Progenitor cell of endocrine pancreas (in vitro differentiated cells): ENCODE data around the gene TFDP2. TPM values are rescaled to one million over a fixed set of nuclear protein-coding genes. Genes with fewer than 3 reads are reported as not detected.

ENCODE experiments used
- DNase-seq: peaks from one replicate; pipeline ENCODE4 v3.0.0; 2021; ENCODE audit warnings: low spot score; ENCODE audit not compliant: unreplicated experiment
- H3K27ac Mint-ChIP-seq: 2 replicates; pipeline ENCODE4 v1.8.0; 2021; ENCODE audit warnings: mild to moderate bottlenecking, moderate library complexity, mixed read lengths
- H3K27me3 Mint-ChIP-seq: 2 replicates; pipeline ENCODE4 v1.8.0; 2021; ENCODE audit warnings: mixed read lengths
- H3K36me3 Mint-ChIP-seq: 2 replicates; pipeline ENCODE4 v1.8.0; 2022; ENCODE audit warnings: mixed read lengths; ENCODE audit not compliant: insufficient read depth
- H3K4me1 Mint-ChIP-seq: 2 replicates; pipeline ENCODE4 v1.8.0; 2021; ENCODE audit warnings: low read depth, mixed read lengths
- H3K4me3 Mint-ChIP-seq: 2 replicates; pipeline ENCODE4 v1.8.0; 2021; ENCODE audit warnings: low read depth, mild to moderate bottlenecking, moderate library complexity, mixed read lengths
- H3K9me3 Mint-ChIP-seq: 2 replicates; pipeline ENCODE4 v1.8.0; 2021; ENCODE audit warnings: low read depth, mixed read lengths
- CTCF ChIP-seq: fragments of 200-600 bp; sonication (generic); IDR thresholded peaks from one replicate; pipeline ENCODE4 v1.5.0; 2021; ENCODE audit warnings: antibody characterized with exemption, mild to moderate bottlenecking; ENCODE audit not compliant: unreplicated experiment
- total RNA-seq: library from RNA; stranded (reverse); gene quantifications from 2 replicates; pipeline ENCODE4 v1.2.1, GENCODE V29; 2021

TFDP2 gene
- total RNA-seq, 1 donor from 2014 or later = 94.4 TPM

- TF ChIP-seq CTCF = no peak
- no peak for DNase-seq
- H3K9me3 Mint-ChIP-seq = no peaks in the 10 kb centered on the region
- no peak overlapping the region for H3K27ac Mint-ChIP-seq
- H3K4me1 Mint-ChIP-seq = no peaks in the 10 kb centered on the region
- H3K4me3 Mint-ChIP-seq = no peak overlapping the region
- peaks cover 18% of the 10 kb centered on the region for H3K36me3 Mint-ChIP-seq
- no peaks in the 10 kb centered on the region for H3K27me3 Mint-ChIP-seq
Observed at GRCh38 chr3:142003291-142003690, 146.1 kb downstream of the TFDP2 start.

GRCh38 chr3:142000325-142000870, 148.9 kb downstream of the TFDP2 start:
- H3K9me3 Mint-ChIP-seq = no peaks in the 10 kb centered on the region
- no peak for DNase-seq
- H3K27me3 Mint-ChIP-seq = no peaks in the 10 kb centered on the region
- H3K27ac Mint-ChIP-seq = no peak overlapping the region
- H3K4me1 Mint-ChIP-seq = no peaks in the 10 kb centered on the region
- peaks cover 16% of the 10 kb centered on the region for H3K36me3 Mint-ChIP-seq
- TF ChIP-seq CTCF = no peak
- H3K4me3 Mint-ChIP-seq = no peak overlapping the region

GRCh38 chr3:141998669-141999290, 150.6 kb downstream of the TFDP2 start:
- Mint-ChIP-seq H3K36me3 (peaks cover 15% of the 10 kb centered on the region), H3K4me1 (no peaks in the 10 kb centered on the region), H3K27ac (no peak overlapping the region), H3K4me3 (no peak overlapping the region), H3K27me3 (no peaks in the 10 kb centered on the region), H3K9me3 (no peaks in the 10 kb centered on the region)
- DNase-seq = no peak
- no peak for TF ChIP-seq CTCF

- H3K27me3 Mint-ChIP-seq = no peaks in the 10 kb centered on the region
- no peaks in the 10 kb centered on the region for H3K9me3 Mint-ChIP-seq
- no peaks in the 10 kb centered on the region for H3K4me1 Mint-ChIP-seq
- H3K36me3 Mint-ChIP-seq = peaks cover 14% of the 10 kb centered on the region
- H3K27ac Mint-ChIP-seq = no peak overlapping the region
- no peak for DNase-seq
- H3K4me3 Mint-ChIP-seq = no peak overlapping the region
- TF ChIP-seq CTCF = no peak
Observed at GRCh38 chr3:141996437-141996836, 152.9 kb downstream of the TFDP2 start.

GRCh38 chr3:141994856-141995255, 154.5 kb downstream of the TFDP2 start:
- Mint-ChIP-seq H3K27me3 (no peaks in the 10 kb centered on the region), H3K9me3 (no peaks in the 10 kb centered on the region), H3K36me3 (peaks cover 5% of the 10 kb centered on the region), H3K4me3 (no peak overlapping the region), H3K4me1 (no peaks in the 10 kb centered on the region), H3K27ac (no peak overlapping the region)
- no peak for TF ChIP-seq CTCF
- no peak for DNase-seq
